GM19467 (cell line): ENCODE data around the gene TANK.
"Not testable (repeated sequence)": the region's sequence is repeated elsewhere in the genome, so short reads cannot be mapped to it uniquely, and the experiment has no call there.

ENCODE experiments used
- ATAC-seq: cut with Tn5 transposase; IDR thresholded peaks from one replicate; pipeline ENCODE4 v1.9.1; 2021; ENCODE audit warnings: mild to moderate bottlenecking, moderate library complexity; ENCODE audit not compliant: unreplicated experiment

TANK gene

DNA sequence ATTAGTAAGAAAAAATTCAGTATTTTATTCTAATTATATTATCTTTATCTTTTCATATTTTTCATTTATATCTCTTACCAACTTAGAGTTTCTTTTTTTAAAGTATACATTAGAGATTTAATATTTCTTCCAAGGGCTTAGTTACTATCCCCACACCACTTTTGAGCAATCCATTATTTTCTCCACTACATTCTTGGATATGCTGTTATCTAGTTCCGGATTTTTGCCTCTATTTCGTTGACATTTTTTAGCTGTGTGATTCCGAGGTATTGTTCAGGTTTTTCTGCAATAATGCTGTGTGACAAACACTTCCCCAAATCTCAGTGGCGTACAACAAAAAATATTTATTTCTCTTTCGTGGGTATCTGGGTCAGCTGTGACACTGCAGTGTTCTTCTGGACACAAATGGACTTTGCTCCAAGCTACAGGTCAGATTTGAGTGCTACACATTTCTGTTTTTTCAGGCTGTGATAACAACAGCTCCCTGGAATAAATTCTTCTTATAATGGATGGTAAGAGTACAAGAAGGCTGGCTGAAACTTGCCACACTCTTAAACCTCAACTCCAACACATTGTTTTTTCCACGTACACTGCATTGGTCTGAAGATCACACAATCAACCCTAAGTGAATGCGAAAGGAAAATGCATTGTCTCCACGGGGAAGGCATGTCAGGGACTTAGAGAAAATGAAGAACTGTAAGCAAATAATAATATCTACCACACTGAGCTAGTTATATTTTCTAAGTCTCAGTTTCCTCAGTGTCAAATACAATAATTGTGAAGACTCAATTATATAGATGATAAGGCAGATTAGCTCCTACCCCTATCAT is 97.1 kb downstream of the TANK start:
- no peak for ATAC-seq

DNA sequence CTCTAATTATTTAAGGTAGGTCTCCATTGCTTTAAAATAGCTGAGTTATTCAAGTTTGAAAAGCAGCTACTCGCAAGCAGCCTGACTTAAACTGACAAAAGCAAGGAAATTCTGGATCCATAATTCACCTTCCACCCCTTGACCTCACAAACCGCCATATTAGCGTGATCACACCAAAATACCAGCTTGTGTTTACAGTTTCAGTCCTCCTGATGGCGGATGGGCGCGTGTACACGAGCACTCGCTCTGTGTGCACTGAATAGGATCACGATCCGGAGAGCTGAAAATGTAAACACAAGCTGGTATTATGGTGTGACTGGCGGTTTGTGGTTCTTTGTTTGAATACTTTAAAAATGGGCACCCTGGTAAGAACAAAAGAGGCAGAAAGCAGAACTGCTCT is 105.6 kb downstream of the TANK start:
- ATAC-seq, result no peak

DNA sequence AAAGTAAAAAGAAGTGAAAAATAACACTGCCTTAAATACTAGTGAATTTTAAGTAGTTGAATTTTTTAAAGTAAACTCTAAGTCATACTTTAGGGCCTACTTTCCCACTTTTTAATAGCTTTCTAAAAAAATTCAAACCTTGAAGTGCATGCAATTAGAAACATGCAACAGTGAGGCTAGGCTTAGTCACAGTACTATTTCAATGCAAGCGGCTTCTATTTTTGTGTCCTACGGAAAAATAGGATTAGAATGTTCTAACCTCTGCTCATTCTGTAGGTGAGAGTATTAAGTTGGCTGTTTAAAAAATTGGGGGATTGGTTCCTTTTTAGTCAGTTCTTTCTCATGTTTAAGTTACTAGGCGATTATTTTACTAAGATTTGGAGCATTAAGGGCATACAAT is 108.9 kb downstream of the TANK start:
- ATAC-seq, result no peak

DNA sequence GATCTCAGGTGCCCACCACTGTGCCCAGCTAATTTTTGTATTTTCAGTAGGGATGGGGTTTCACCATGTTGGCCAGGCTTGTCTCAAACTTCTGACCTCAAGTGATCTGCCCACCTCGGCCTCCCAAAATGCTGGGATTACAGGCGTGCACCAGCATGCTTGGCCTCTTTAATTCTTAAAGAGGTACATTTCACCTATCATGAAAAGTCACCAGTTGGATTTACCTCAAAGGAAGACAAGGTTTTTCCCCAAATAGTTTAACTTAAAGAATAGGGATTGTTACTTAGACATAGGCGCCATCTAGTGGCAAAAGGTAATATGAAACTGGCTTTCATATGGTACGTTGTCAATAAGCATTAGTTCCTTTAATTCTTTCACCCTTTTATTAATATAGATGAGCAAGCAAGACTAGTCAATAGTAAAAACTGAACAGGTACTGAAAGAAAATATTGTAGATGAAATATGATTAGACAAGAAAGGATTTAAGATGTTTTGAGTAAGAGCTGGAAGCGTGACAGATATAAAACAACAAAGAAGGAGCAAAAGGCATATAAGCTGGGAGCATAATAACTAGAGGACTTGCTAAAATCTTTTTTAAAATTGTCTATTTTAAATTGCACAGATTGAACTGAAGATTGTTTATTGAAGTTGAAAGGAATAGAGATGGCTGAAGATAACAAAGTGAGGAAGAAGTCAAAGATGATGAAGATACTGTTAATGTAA is 113.0 kb downstream of the TANK start:
- peak; percentile 64 for ATAC-seq

DNA sequence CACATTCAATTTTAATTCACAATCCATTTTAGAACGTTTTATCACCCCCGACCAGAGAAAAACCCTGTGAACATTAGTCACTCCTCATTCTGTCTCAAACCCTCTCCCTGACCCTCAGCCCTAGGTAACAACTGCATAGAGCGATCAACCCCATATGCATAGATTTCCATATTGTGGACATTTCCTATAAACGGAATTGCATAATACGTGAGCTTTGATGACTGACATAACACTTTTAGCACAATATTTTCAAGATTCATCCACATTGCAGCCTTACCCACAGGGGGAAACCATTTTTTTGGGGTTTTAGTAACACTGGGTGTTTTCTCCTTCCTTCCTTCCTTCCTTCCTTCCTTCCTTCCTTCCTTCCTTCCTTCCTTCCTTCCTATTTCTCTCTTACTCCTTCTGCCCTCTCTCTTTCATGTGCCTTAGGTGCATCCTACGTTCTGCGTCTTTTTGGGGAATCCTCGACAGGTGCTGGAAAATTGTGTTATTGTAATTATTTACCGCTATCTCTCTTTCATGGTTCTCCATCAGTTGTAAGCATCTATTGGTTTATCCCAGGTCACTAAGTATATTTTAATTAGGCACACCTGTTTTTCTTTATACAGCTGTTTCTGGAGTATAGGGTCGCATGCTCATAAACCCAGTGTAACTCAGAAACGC is 118.5 kb downstream of the TANK start:
- ATAC-seq, result not testable (repeated sequence)

DNA sequence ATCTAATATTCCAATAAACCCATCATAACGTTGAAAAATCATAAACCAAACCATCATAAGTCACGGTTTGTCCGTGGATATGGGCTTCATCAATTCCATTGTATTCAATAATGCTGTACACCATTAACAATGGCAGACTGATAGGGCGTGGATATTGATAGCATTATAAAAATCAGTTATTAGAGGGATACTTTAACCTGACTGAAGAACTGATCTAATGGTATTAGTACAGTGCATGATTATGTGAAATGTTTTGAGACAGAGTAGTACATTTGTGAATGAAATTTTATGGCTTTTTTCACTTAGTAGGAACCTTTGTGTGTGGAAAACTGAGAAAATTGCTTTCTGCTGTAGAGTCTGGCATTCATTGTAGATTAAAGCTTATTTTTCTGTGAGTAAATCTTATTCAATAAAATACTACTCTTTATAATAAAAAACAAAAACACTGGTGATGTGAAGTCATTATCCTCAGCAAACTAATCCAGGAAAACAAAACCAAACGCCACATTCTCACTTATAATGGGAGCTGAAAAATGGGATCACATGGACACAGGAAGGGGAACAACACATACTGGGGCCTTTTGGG is 119.1 kb downstream of the TANK start:
- ATAC-seq, result not testable (repeated sequence)

DNA sequence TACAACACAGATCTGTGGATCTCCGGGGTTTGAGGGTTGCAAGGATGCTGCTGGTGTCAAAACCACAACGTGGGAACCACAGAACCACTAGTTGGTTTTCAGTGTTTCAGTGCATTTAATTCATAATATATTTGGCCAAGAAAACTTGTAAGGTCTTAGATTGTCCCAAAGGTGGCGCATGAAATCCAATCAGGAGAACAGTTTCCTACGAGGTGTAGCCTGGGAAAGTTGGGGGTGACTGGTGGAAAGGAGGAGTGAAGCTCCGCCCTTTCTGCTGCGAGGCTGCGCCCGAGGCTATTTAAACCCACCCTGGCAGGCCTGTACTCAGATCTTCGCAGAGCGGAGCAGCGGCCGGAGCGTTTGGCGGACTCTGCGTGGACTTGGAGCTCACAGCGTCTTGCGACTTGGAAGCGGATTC is 120.7 kb downstream of the TANK start:
- not testable (repeated sequence) for ATAC-seq

DNA sequence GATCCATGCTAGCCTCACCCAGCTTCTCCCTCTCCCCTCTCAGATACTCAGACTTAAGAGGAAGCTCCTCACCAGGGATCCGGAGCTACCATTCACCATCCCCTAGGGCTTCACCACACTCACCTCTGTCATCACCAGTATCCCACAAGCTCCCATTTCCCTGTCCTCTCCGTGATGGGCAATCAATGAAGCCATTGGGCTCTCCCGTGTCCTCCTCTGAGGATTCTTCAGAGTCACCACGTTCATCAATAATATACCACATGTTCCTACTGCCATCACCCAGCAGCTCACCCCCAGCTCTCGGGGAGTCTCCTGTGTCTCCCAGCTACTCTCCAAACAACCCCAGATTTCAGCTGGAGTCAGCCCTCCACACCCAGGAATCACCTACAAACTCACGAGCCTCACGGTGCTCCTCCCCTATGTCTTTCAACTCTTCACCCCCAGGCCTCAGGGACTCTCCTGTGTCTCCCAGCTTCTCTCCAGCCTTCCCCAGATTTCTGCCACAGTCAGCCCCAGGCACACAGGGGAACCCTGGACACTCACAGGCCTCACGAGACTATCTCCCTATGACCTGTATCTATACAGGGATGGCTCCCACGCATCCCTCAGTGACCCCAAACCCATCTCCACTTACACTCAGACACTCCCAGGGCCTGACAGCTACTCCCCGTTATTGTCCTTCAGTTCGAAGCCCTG is 121.5 kb downstream of the TANK start:
- ATAC-seq, result not testable (repeated sequence)

DNA sequence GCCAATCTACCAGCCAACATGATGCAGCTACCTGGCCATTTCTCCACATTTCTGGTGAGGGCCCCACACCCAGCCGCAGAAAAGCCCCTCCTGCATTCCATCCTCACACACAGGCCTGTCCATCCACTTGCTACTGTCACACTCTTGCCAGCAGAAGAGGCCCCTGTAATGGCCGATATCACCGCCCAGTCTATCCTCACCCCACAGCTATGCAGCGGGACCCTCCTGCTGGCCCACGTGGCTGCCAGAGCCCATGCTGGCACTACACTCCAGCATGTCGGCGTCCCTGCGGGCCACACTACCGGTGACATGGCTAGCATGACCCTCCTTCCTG is 122.0 kb downstream of the TANK start:
- not testable (repeated sequence) for ATAC-seq

DNA sequence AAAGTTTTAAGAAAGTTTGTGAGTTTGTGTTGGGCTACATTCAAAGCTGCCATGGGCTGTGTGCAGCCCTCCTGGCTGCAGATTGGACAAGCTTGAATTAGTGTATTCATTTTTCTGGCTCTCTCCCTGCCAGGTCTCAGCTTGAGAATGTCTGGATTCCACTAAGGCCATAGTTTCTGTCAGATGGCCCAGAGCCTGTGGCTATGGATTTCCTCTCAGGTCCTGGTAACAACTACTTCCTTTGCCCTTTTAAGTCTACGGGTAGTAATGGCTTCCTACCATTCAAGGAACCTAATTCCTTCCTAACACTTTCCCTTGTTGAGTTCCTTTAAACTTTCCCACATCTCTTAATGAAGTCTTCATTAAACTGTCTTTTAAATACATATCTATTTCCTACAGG is 123.7 kb downstream of the TANK start:
- ATAC-seq, result no peak
